ENCODE results near the gene P4HB. TPM values are rescaled to one million over a fixed set of nuclear protein-coding genes. Genes with fewer than 3 reads are reported as not detected.

The P4HB gene
- polyA plus RNA-seq, 1 experiment: 122 TPM

DNA sequence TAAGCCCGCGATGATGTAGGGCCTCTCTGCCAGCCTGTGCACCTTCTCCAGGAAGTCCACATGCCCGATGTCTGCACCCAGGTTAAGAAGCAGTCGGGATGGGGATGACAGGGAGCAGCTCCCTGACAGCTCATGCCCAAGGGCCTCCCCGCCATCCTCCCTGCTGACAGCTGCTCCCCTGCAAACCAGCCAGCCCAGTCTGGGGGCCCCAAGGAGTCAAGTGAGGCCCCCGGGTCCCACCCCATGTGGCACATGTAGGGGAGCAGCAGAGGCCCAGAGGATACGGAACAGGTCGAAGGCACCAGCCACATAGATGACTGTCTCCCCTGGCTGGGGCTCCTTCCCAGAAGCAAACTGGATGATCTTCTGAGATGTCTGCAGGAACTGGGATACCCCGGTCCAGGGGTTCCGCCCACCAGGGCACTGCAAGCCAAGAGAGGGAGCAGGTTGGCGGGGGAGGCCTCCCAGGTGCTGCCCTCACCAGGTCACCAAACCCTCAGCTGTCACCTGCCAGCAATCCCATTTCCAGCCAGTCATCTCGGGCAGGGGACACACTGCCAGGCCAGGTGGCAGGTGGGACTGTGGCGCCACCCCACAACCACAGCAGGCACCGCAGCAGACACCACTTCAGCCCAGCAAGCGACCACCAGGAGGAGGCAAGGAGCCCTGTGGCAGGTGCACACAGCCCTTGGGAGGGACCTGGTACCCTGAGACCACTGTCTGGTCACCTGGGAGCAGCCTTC lies 46.3 kb upstream of the P4HB start:
- peaks cover 11% of the 10 kb centered on the region for H3K36me3 ChIP-seq (ENCODE audit: control insufficient read depth, insufficient read depth, low read length)
- ChIA-PET CTCF (interaction anchor here (1.0 kb wide), 1 partner anchor 53 kb away, joined by 3 read pairs; no protein-coding TSS in a partner anchor), POLR2A (no interaction called here)
- no peaks in the 10 kb centered on the region for H3K27me3 ChIP-seq (ENCODE audit: control insufficient read depth, insufficient read depth, low read length)
- no peak overlapping the region for H3K4me3 ChIP-seq (ENCODE audit: low read depth, low read length)
- TF ChIP-seq, protein P1, sequence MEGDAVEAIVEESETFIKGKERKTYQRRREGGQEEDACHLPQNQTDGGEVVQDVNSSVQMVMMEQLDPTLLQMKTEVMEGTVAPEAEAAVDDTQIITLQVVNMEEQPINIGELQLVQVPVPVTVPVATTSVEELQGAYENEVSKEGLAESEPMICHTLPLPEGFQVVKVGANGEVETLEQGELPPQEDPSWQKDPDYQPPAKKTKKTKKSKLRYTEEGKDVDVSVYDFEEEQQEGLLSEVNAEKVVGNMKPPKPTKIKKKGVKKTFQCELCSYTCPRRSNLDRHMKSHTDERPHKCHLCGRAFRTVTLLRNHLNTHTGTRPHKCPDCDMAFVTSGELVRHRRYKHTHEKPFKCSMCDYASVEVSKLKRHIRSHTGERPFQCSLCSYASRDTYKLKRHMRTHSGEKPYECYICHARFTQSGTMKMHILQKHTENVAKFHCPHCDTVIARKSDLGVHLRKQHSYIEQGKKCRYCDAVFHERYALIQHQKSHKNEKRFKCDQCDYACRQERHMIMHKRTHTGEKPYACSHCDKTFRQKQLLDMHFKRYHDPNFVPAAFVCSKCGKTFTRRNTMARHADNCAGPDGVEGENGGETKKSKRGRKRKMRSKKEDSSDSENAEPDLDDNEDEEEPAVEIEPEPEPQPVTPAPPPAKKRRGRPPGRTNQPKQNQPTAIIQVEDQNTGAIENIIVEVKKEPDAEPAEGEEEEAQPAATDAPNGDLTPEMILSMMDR (IDR thresholded peaks at IDR 0.05; ENCODE audit: insufficient read depth, low read depth, low read length): no peak
- DNase-seq (ENCODE audit: low read depth): no peak

DNA sequence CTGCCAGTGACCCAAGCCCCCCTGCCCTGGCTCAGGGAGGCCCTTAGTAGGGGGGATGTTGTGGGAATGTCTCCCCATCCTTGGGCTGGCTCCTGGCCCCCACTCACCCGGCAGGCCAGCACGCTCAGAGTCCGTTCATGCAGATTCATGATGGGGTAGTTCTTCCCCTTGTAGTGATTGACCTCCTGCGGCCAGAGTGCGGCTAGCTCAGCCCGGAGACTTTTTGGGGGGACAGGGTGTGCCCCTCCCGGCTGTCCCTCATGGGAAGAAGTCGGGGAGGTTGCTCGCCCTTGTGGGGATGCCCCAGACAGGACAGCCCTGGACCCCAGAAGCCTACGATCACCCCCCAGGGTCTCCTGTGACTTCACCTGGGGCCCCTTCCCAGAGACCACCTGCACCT lies 45.7 kb upstream of the P4HB start:
- TF ChIP-seq, protein P1 (IDR thresholded peaks at IDR 0.05; ENCODE audit: insufficient read depth, low read depth, low read length): no peak
- Histone ChIP-seq H3K36me3 (ENCODE audit: control insufficient read depth, insufficient read depth, low read length) (peaks cover 11% of the 10 kb centered on the region), H3K4me3 (ENCODE audit: low read depth, low read length) (no peak overlapping the region), H3K27me3 (ENCODE audit: control insufficient read depth, insufficient read depth, low read length) (no peaks in the 10 kb centered on the region)
- no peak for DNase-seq (ENCODE audit: low read depth)
- ChIA-PET POLR2A (no interaction called here), CTCF (interaction anchor here (1.0 kb wide), 1 partner anchor 53 kb away, joined by 3 read pairs; no protein-coding TSS in a partner anchor)

DNA sequence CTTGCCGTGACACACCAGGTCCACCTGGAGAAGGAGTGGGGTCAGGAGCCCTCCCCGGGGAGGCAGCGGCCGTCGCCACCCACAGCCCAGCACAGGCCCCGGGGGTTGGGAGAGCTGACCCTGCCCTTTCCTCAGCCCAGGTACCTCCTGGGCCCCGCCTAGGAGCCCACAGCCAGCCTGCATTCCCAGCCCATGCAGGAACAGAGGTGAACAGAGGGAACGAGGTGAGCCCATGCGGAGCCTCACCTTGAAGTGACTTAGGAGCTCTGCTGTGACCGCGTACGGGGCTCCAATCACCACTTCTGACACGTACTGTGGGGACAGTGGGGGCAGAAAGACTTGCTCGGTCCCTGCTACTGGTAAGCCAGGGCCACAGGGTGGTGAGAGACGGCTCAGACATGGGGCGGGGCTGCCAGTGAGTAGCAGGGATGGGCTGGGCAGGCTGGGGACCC lies 45.1 kb upstream of the P4HB start:
- POLR2A ChIA-PET: no interaction called here
- DNase-seq (ENCODE audit: low read depth): no peak
- no peak overlapping the region for H3K4me3 ChIP-seq (ENCODE audit: low read depth, low read length)
- no peaks in the 10 kb centered on the region for H3K27me3 ChIP-seq (ENCODE audit: control insufficient read depth, insufficient read depth, low read length)
- peaks cover 11% of the 10 kb centered on the region for H3K36me3 ChIP-seq (ENCODE audit: control insufficient read depth, insufficient read depth, low read length)
- CTCF ChIA-PET: interaction anchor here (1.0 kb wide), 1 partner anchor 54 kb away, joined by 3 read pairs; no protein-coding TSS in a partner anchor
- TF ChIP-seq, protein P1 (IDR thresholded peaks at IDR 0.05; ENCODE audit: insufficient read depth, low read depth, low read length): no peak

DNA sequence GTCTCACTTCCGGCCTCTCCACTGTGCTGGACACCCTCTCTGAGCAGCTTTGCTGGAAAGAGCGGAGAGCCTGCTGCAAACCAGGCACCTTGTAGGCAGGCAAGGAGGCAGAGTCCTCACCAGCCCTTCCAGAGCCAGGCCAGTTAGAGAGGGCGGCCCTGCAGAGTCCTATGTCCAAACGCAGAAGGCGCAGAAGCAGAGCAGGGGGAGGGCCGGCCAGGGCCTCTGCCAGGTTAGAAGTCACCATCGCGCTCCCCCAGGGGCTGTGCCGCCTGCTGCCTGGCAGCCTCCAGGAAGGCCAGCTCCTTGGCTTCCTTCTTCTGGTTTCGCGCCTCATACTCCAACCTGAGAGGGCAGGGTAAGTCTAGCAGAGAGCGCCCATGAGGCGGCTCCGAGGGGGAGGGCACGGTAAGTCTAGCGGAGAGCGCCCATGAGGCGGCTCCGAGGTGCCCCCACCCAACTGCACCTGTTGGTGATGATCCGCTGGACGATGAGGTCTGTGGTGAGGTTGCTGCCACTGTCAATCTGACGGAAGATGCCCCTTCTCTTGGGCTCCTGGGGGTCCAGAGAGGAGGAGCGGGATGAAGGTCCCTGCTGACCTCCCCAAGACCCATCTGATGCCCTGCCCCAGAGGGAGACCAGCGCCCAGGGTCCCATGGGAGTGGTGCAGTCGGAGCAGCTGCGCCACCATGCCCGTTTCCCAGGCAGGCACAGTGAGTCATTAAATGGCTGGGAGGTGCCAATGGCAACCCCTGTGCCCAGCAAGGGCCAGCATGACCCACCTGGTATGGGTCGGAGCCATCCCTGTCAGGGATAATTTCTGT lies 44.5 kb upstream of the P4HB start:
- ChIA-PET CTCF (no interaction called here), POLR2A (no interaction called here)
- DNase-seq (ENCODE audit: low read depth): no peak
- Histone ChIP-seq H3K27me3 (ENCODE audit: control insufficient read depth, insufficient read depth, low read length) (no peaks in the 10 kb centered on the region), H3K36me3 (ENCODE audit: control insufficient read depth, insufficient read depth, low read length) (peaks cover 16% of the 10 kb centered on the region), H3K4me3 (ENCODE audit: low read depth, low read length) (no peak overlapping the region)
- TF ChIP-seq, protein P1 (IDR thresholded peaks at IDR 0.05; ENCODE audit: insufficient read depth, low read depth, low read length): no peak

DNA sequence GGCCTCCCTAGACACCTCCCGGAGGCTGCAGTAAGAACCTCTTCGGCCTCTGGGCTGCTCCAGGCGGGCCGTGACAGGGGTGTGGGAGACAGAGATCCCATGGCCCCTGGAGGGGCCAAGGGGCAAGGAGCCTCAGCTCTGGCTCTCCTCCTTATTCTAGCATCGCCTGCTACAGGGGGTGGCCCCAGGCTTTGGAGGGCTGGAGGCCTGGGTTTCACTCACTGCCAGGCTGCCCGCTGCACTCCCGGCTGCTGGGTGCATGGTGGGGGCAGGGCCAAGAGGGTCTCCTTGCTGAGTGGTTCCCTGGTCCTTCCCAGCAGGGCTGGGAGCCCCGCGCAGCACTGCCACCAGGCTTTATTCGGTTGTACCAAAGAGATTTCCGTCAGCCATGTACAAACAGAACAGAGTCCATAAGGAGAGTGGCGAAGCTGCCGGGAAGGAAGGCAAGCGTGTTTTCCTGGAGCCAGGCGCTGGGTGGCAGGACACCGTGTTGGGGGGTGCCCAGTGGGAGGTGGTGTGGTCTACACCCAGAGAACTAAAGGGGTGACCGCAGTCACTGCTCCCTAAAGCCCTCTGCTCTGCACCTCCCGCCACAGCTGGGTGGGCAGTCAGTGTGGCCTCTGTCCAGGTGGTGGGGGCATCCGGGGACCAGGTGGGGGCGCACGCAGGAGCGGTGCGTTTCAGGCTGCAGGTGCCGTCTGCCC lies 43.7 kb upstream of the P4HB start:
- CTCF ChIA-PET: no interaction called here

More for the DNA sequence above, 43.7 kb upstream of the P4HB start:
- TF ChIP-seq, protein P1 (IDR thresholded peaks at IDR 0.05; ENCODE audit: insufficient read depth, low read depth, low read length): no peak
- H3K27me3 ChIP-seq (ENCODE audit: control insufficient read depth, insufficient read depth, low read length): no peaks in the 10 kb centered on the region
- no peak for DNase-seq (ENCODE audit: low read depth)
- peaks cover 19% of the 10 kb centered on the region for H3K36me3 ChIP-seq (ENCODE audit: control insufficient read depth, insufficient read depth, low read length)
- POLR2A ChIA-PET: no interaction called here
- H3K4me3 ChIP-seq (ENCODE audit: low read depth, low read length): no peak overlapping the region
